ENCODE data around the gene DDX52. TPM values are rescaled to one million over a fixed set of nuclear protein-coding genes. Genes with fewer than 3 reads are reported as not detected.
A peak's percentile ranks its signal among the peaks of the same experiment; 100 is the strongest.

DDX52 gene
- total RNA-seq, 3 donors from 2014 or later (not counting 1 experiment from before 2014, with no cell fraction given): 39.1 to 47.5 (median 41.9) TPM

GRCh38 chr17:37605813-37606505 is 37.3 kb downstream of the DDX52 start:
- no peaks in the 10 kb centered on the region for H3K9me3 ChIP-seq (ENCODE audit: control insufficient read depth, insufficient read depth, low read length)
- no peaks in the 10 kb centered on the region for H3K9me3 Mint-ChIP-seq
- peaks cover 5% of the 10 kb centered on the region for H3K36me3 Mint-ChIP-seq
- H3K27ac Mint-ChIP-seq: peak overlapping the region; percentile 94 to 95
- H3K27me3 Mint-ChIP-seq (ENCODE audit: low read depth in 2 of 2): no peaks in the 10 kb centered on the region
- H3K4me1 ChIP-seq (ENCODE audit: control insufficient read depth, insufficient read depth, low read length): peaks cover 43% of the 10 kb centered on the region
- ATAC-seq: no peak
- peak overlapping the region; percentile 89 for H3K4me3 Mint-ChIP-seq
- peak overlapping the region; percentile 9 for H3K4me3 ChIP-seq (ENCODE audit: low read length)
- WGBS (ENCODE audit: insufficient coverage): 19% methylated on average over 7 of the region's 7 CpGs
- intact Hi-C loops (cut with micrococcal nuclease): loop anchor here (5.0 kb wide), 2 partner anchors 59 to 659 kb away; partner anchors contain the start of gene AATF
- H3K27ac ChIP-seq (ENCODE audit: low read length): peak overlapping the region; percentile 93
- DNase-seq: peak in 1 of 2 donors; percentile 76
- TF ChIP-seq CTCF (IDR thresholded peaks at IDR 0.05): no peak
- H3K4me1 Mint-ChIP-seq: peaks cover 63 to 64% of the 10 kb centered on the region in 2 donors
- H3K36me3 ChIP-seq (ENCODE audit: control insufficient read depth, insufficient read depth, low read length): peaks cover 8% of the 10 kb centered on the region
- no peaks in the 10 kb centered on the region for H3K27me3 ChIP-seq (ENCODE audit: control insufficient read depth, insufficient read depth, low read length)

GRCh38 chr17:37605081-37605480 is 38.2 kb downstream of the DDX52 start:
- Histone ChIP-seq H3K4me3 (ENCODE audit: low read length) (no peak overlapping the region), H3K9me3 (ENCODE audit: control insufficient read depth, insufficient read depth, low read length) (no peaks in the 10 kb centered on the region), H3K27ac (ENCODE audit: low read length) (peak overlapping the region; percentile 93), H3K36me3 (ENCODE audit: control insufficient read depth, insufficient read depth, low read length) (peaks cover 13% of the 10 kb centered on the region), H3K4me1 (ENCODE audit: control insufficient read depth, insufficient read depth, low read length) (peaks cover 41% of the 10 kb centered on the region), H3K27me3 (ENCODE audit: control insufficient read depth, insufficient read depth, low read length) (no peaks in the 10 kb centered on the region)
- 54% methylated on average over 1 of the region's 4 CpGs for WGBS (ENCODE audit: insufficient coverage)
- intact Hi-C loops (cut with micrococcal nuclease): loop anchor here (5.0 kb wide), 2 partner anchors 58 to 658 kb away; partner anchors contain the start of gene AATF
- H3K4me3 Mint-ChIP-seq: peak overlapping the region; percentile 89
- H3K9me3 Mint-ChIP-seq: no peaks in the 10 kb centered on the region
- H3K36me3 Mint-ChIP-seq: peaks cover 5% of the 10 kb centered on the region
- peaks cover 67 to 69% of the 10 kb centered on the region in 2 donors for H3K4me1 Mint-ChIP-seq
- H3K27ac Mint-ChIP-seq: peak overlapping the region; percentile 94 to 95
- no peak for TF ChIP-seq CTCF (IDR thresholded peaks at IDR 0.05)
- DNase-seq (no peak), ATAC-seq (no peak)
- no peaks in the 10 kb centered on the region for H3K27me3 Mint-ChIP-seq (ENCODE audit: low read depth in 2 of 2)

- peaks cover 18% of the 10 kb centered on the region for H3K36me3 ChIP-seq (ENCODE audit: control insufficient read depth, insufficient read depth, low read length)
- intact Hi-C loops (cut with micrococcal nuclease): no loop called here
- Mint-ChIP-seq H3K4me1 (peaks cover 63 to 64% of the 10 kb centered on the region in 2 donors), H3K9me3 (no peaks in the 10 kb centered on the region), H3K4me3 (peak overlapping the region; percentile 74), H3K36me3 (peaks cover 5% of the 10 kb centered on the region), H3K27ac (peak overlapping the region; percentile 94 to 95), H3K27me3 (ENCODE audit: low read depth in 2 of 2) (no peaks in the 10 kb centered on the region)
- H3K27me3 ChIP-seq (ENCODE audit: control insufficient read depth, insufficient read depth, low read length): no peaks in the 10 kb centered on the region
- no peak for ATAC-seq
- WGBS (ENCODE audit: insufficient coverage): 56% methylated on average over 2 of the region's 6 CpGs
- H3K4me1 ChIP-seq (ENCODE audit: control insufficient read depth, insufficient read depth, low read length): peaks cover 36% of the 10 kb centered on the region
- no peak for TF ChIP-seq CTCF (IDR thresholded peaks at IDR 0.05)
- DNase-seq: no peak
- peak overlapping the region; percentile 93 for H3K27ac ChIP-seq (ENCODE audit: low read length)
- no peaks in the 10 kb centered on the region for H3K9me3 ChIP-seq (ENCODE audit: control insufficient read depth, insufficient read depth, low read length)
- H3K4me3 ChIP-seq (ENCODE audit: low read length): no peak overlapping the region
Measured at GRCh38 chr17:37604556-37604955, 38.7 kb downstream of the DDX52 start.

Measured in natural killer cell (primary cell).